ENCODE data around the gene GNPTG.

GNPTG gene

GRCh38 chr16:1338855-1339675 is 12.7 kb upstream of the GNPTG start:
- no peak overlapping the region for H3K4me3 ChIP-seq
- DNase-seq (ENCODE audit: low spot score) = no peak
- no peak overlapping the region for H3K27ac ChIP-seq
- TF ChIP-seq CTCF (IDR thresholded peaks at IDR 0.05) = no peak

- DNase-seq (ENCODE audit: low spot score) = no peak
- no peak for TF ChIP-seq CTCF (IDR thresholded peaks at IDR 0.05)
- H3K4me3 ChIP-seq = no peak overlapping the region
- H3K27ac ChIP-seq = no peak overlapping the region
Observed at GRCh38 chr16:1340730-1341494, 10.8 kb upstream of the GNPTG start.

- no peak for DNase-seq (ENCODE audit: low spot score)
- H3K4me3 ChIP-seq = no peak overlapping the region
- TF ChIP-seq CTCF (IDR thresholded peaks at IDR 0.05) = no peak
- no peak overlapping the region for H3K27ac ChIP-seq
Observed at GRCh38 chr16:1341495-1342420, 10.0 kb upstream of the GNPTG start.

GRCh38 chr16:1342526-1343427 is 9.0 kb upstream of the GNPTG start:
- no peak for TF ChIP-seq CTCF (IDR thresholded peaks at IDR 0.05)
- peak; percentile 85 for DNase-seq (ENCODE audit: low spot score)
- H3K4me3 ChIP-seq = peak overlapping the region; percentile 53
- H3K27ac ChIP-seq = no peak overlapping the region

- Histone ChIP-seq H3K4me3 (peak overlapping the region; percentile 53), H3K27ac (no peak overlapping the region)
Observed at GRCh38 chr16:1343428-1344242, 8.1 kb upstream of the GNPTG start.

More at GRCh38 chr16:1343428-1344242, 8.1 kb upstream of the GNPTG start:
- no peak for TF ChIP-seq CTCF (IDR thresholded peaks at IDR 0.05)
- no peak for DNase-seq (ENCODE audit: low spot score)

Measured in coronary artery (tissue), 2 donors.